Panc1 (cell line): ENCODE measurements around the gene MB21D2.

Experiments
- POLR2AphosphoS5 ChIP-seq: IDR thresholded peaks from 2 replicates; pipeline ENCODE4 v1.6.1; 2012; ENCODE audit warnings: mild to moderate bottlenecking, low read depth, low read length, moderate library complexity
- TF ChIP-seq, protein P1 (sequence below): fragments of 450-650 bp; IDR thresholded peaks from 2 replicates; pipeline ENCODE4 v1.5.1; 2017; ENCODE audit warnings: mild to moderate bottlenecking

DNA sequence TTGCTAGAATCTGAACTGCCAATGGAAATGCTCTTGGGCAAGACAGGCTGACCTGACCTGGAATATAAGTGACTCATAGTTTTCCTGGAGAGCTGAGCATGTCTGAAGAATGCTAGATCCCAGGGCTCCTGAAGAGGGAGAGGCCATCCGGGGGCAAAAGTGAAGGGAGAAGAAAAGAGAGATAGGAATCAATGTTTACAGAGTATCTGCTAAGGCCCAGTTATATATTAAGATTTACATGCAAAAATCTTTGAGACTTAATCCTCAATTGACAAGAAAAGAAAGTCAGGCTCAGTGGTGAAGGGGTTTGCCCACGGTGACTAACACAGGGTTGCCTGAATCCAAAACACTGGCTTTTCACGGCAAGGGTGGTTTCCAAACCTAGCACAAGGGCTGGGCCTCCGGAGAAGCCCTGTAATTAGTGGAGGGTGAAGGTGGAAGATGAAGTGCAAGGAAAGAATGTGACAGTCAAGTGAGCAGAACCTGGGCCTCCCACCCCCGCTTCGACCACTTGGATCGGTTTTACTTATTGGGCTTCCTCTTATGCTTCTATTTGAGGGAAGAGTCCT is 98.6 kb downstream of the MB21D2 start:
- TF ChIP-seq, protein P1, sequence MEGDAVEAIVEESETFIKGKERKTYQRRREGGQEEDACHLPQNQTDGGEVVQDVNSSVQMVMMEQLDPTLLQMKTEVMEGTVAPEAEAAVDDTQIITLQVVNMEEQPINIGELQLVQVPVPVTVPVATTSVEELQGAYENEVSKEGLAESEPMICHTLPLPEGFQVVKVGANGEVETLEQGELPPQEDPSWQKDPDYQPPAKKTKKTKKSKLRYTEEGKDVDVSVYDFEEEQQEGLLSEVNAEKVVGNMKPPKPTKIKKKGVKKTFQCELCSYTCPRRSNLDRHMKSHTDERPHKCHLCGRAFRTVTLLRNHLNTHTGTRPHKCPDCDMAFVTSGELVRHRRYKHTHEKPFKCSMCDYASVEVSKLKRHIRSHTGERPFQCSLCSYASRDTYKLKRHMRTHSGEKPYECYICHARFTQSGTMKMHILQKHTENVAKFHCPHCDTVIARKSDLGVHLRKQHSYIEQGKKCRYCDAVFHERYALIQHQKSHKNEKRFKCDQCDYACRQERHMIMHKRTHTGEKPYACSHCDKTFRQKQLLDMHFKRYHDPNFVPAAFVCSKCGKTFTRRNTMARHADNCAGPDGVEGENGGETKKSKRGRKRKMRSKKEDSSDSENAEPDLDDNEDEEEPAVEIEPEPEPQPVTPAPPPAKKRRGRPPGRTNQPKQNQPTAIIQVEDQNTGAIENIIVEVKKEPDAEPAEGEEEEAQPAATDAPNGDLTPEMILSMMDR = no peak
- no peak for TF ChIP-seq POLR2AphosphoS5
